Stimulated activated CD8-positive, alpha-beta memory T cell treated with anti-CD3 and anti-CD28 coated beads, Interleukin-7, amount 100 ng/mL, for 24 hours (primary cell): Measurements from ENCODE around the gene DYNLT2.
"Not testable (repeated sequence)": the region's sequence is repeated elsewhere in the genome, so short reads cannot be mapped to it uniquely, and the experiment has no call there.

Source experiments
- DNase-seq: peaks from one replicate; pipeline ENCODE4 v3.0.0-alpha.2; 2020; ENCODE audit warnings: low read depth

The DYNLT2 gene

DNA sequence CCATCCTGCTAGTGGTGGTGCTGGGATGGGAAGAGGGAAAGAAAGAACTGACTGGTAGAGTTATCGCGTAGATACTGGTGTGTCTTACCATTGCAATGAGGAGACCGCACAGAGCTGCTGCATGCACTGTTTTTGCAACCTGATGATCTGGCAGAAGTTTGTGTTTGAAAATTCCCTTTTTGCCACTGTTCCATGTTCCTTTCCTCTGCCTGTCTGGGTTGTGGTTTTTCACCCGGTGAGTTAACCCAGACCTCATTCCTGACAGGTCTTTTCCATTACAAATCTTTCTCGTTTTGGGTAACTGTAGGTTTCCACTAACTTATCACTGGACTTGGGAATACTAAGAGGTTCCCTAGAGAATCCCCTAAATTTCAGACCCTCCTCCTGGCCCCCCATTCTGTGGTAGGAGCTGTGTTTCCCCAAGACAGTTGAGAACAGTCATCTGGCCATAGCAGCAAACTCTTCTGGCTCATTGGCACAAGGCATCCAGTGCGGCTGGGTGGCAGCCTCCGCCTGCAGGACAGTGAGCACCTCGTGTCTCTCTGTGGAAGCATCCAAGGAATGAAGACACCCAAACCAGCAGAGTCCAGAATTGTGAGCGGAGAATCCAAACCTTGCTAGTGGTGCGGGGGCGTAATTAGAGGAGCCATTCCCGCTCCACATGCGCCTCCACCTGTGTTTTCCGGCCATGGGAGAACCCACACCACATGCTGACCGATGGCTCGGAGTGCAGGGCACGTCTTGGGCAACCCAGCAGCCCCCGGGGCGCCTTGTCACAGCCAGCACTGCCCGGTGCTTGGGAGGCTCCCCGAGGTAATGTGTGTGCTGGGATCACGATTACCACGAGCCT is 32.8 kb upstream of the DYNLT2 start:
- no peak for DNase-seq

GRCh38 chr6:169783401-169783800 is 32.0 kb upstream of the DYNLT2 start:
- no peak for DNase-seq

DNA sequence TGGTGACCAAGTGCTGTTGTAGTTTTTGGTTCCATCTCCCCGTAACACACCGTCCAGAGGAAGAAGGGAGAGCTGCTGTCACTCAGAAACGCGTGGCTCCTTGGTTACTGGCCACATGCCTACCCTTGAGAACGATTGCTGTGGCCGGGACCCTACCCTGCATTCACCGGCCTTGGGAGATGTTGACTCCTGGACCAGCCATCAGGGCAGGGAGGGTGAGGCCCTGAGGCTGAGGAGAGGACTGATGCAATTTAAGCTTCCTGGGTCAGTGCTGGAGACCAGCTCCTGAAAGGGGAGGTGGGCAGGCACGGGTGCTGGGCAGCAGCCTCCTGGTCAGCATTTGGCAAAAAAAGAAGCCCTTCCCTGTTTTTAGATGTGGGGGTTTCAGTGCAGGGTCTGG is 31.6 kb upstream of the DYNLT2 start:
- no peak for DNase-seq

- no peak for DNase-seq
These were observed 29.3 kb upstream of the DYNLT2 start for GRCh38 chr6:169780571-169781091.

DNA sequence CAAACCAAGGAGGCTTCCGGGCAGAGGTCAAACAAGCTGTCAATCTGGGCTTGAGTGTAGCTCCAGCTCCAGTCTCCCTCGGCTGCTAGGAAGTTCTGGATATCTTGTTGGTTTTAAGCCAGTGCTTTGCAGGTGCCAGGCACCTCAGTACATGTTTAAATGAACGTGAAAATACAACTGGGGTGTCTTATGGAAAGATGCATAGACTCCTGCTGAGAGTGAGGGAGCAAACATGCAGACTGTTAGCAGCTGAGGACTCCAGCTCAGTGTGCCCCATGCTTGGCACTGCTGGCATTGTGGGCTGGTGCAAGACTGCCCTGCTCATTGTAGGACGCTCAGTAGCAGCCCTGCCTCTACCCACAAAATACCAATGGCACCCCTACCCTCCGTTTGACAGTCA is 28.5 kb upstream of the DYNLT2 start:
- DNase-seq = no peak

DNA sequence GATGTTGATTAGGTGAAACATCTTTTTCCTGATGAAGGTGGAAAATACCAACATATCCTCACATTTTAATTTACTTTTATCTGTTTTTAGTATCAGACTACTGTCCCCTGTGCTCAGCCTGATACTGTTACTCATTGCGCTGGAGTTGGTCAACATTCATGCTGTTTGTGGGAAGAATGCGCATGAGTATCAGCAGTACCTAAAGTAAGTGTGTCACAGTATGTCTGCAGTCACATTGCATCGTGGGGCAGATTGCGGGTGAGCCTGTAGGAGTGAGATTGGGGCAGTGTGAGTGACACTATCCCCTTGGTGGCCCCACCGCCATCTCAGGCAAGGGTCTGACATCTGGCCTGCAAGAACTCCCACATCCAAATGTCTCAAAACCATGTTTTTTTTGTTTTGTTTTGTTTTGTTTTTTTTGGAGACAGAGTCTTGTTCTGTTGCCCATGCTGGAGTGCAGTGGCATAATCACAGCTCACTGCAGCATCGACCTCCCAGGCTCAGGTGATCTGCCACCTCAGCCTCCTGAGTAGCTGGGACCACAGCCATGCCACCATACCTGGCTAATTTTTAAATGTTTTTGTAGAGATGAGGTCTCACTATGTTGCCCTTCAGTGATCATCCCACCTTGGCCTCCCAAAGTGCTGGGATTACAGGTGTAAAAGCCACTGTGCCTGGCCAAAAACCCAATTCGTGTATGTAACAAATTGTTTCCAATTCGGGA is 27.9 kb upstream of the DYNLT2 start:
- DNase-seq = no peak

- no peak for DNase-seq
These were observed 27.3 kb upstream of the DYNLT2 start for GRCh38 chr6:169778646-169779045.

DNA sequence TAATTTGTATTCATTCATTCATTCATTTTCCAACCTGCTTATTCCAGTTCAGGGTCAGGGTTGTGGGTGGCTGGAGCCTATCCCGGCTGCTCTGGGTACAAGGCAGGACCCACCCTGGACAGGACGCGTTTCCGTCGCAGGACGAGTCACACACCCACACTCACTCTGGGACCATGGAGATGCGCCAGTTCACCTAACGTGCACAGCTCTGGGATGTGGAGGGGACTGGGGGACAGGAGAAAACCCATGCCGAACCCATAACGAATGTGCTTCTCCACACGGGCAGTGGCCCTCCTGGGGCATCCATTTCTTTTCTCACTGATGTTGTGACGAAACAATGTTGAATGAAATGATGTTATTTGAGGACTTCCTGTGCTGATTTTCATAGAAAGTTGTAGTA is 26.5 kb upstream of the DYNLT2 start:
- no peak for DNase-seq

GRCh38 chr6:169776379-169776778 is 25.0 kb upstream of the DYNLT2 start:
- no peak for DNase-seq

GRCh38 chr6:169775321-169775720 is 23.9 kb upstream of the DYNLT2 start:
- no peak for DNase-seq

- DNase-seq = no peak
These were observed 23.0 kb upstream of the DYNLT2 start for GRCh38 chr6:169774347-169774746.

GRCh38 chr6:169766921-169767736 is 15.8 kb upstream of the DYNLT2 start:
- no peak for DNase-seq

GRCh38 chr6:169766232-169766631 is 14.9 kb upstream of the DYNLT2 start:
- DNase-seq = no peak

DNA sequence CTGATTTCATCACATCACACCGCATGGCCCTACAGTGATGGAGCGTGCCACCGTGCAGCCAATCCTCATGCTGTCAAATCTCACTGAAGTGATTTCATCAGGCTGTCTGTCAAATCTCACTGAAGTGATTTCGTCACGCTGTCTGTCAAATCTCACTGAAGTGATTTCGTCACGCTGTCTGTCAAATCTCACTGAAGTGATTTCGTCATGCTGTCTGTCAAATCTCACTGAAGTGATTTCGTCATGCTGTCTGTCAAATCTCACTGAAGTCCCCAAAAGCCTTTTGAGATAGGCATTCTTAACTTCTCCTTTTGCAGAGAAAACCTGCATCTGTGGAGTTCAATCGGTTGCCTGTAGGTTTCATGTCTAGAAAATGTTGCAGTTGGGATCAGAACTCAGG is 14.4 kb upstream of the DYNLT2 start:
- not testable (repeated sequence) for DNase-seq

DNA sequence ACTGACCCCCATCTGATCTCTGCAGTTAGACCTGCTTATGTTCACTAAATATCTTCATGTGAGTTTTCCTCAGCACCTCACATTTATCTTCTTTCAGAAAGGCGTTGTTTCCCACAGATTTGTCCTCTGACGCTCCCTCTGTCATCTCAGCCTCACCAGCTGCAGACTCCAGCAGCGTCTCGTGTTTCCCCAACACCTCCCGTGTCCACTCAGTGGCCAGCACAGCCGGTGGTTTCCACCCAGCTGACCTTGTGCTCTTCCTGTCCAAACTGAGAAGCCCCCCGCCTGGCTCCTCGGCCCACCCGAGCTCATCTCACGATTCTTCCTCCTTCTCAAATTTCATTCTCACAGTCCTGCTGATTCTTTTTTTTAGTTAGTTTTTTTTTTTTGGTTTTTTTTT is 12.5 kb upstream of the DYNLT2 start:
- DNase-seq = no peak

DNA sequence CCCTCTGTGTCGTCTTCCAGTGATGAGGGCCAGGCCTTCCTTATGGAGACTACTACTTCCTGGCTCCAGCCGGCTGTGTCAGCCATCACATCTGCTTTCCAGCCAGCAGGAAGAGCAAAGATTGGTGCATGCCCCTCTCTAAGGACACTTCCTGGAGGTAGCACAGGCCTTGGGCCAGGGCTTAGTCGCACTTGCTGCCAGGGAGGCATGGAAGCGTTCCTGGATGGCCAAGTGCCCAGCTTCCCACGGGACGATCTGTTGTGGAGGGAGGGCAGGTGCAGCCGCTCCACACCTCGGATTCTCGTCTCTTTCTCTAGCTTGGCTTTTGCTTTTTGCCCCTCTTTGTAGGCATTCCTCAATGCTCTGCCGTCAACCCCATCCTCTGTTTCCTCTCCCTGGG is 11.9 kb upstream of the DYNLT2 start:
- DNase-seq = no peak

- DNase-seq = no peak
These were observed 3.8 kb upstream of the DYNLT2 start for GRCh38 chr6:169755162-169755561.

DNA sequence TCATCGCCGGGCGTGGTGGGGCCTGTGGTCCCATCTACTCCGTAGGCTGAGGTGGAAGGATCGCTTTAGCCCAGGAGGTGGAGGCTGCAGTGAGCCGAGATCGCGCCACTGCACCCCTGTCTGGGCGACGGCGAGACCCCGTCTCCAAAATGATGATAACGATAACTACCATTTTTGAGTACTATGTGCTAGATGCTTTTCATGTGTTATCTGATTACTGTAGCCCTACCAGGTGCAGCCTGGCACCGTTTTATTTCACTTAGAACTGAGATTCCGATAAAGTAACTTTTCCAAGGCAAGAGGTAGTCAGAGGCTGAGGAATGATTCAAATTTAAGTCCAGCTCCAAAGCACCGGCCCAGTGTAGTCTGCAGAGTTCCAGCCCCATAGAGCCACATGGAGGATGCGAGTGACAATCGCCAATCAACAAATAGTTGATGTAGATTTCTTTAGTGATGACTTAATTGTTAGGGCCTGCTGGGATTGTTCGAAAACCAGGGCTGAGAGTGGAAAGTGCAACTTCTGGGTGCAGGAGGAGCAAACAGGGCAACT is 777 bp upstream of the DYNLT2 start:
- DNase-seq = no peak

DNA sequence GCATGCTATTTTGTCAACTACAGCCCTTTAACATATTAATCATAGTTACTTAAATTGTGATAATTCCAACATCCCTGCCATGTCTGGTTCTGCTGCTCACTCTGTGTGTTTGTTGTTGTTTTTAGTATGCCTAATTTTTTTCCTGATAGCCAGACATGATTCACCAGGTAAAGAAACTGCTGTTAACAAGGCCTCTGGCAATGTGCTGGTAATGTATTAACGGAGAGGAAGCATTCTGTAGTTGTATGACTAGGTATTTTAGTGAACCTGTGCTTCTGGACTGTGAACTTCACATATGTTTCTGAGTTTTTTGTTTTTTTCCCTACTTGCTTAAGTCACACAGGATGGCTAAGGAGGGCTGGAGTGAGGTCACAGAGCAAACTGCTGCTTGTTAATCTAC is 4.8 kb downstream of the DYNLT2 start:
- no peak for DNase-seq

GRCh38 chr6:169745405-169745804 is 6.0 kb downstream of the DYNLT2 start:
- no peak for DNase-seq

DNA sequence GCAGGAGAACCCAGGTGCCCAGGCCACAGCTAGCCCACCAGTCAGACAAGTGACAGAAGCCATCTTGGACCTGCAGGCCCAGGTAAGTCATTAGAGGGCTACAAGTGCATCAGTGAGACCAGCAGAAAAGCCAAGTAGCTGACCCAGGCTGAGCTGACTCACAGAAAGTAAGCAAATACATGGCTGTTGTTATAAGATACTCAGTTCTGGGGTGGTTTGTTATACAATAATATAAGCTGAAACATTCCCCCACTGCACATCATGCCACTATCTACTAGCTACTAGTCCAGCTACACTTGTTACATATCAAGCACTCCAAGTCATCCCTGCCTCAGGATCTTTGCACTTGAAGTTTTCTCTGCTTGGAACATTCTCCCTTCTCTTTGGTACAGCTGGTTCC is 10.0 kb downstream of the DYNLT2 start:
- no peak for DNase-seq

- no peak for DNase-seq
These were observed 12.3 kb downstream of the DYNLT2 start for GRCh38 chr6:169738976-169739529.
